Right ventricle myocardium superior (tissue), 1 donor: Measurements from ENCODE around the gene BLOC1S6. TPM values are rescaled to one million over a fixed set of nuclear protein-coding genes. Genes with fewer than 3 reads are reported as not detected.

Experiments
- ATAC-seq: fragments of 200-7000 bp; cut with Tn5 transposase; one replicate; pipeline ENCODE4 v1.9.1; 2020; ENCODE audit warnings: mild to moderate bottlenecking; ENCODE audit not compliant: poor library complexity
- DNase-seq: peaks from one replicate; pipeline ENCODE4 v3.0.0-alpha.2; 2020
- intact Hi-C: fragments of 100-400 bp; cut with DNase I; formaldehyde crosslinking; loops from one replicate; pipeline ENCODE4 v1.11.2; 2022
- total RNA-seq: library from RNA; stranded (reverse); fragmentation: NEBNext Ultra II Directional; extraction: Animal tissue kit (Norgen Biotek cat#: 25700); gene quantifications from one replicate; pipeline ENCODE4 v1.2.1, GENCODE V29; 2021
- donor health status: DM: no; HTN: yes; CAD: no; lungs with severe emphysema.

Gene BLOC1S6
- total RNA-seq, 1 donor from 2014 or later: 21.9 TPM

GRCh38 chr15:45654749-45655148, 67.6 kb downstream of the BLOC1S6 start:
- DNase-seq (no peak), ATAC-seq (no peak)
- intact Hi-C loops: no loop called here

DNA sequence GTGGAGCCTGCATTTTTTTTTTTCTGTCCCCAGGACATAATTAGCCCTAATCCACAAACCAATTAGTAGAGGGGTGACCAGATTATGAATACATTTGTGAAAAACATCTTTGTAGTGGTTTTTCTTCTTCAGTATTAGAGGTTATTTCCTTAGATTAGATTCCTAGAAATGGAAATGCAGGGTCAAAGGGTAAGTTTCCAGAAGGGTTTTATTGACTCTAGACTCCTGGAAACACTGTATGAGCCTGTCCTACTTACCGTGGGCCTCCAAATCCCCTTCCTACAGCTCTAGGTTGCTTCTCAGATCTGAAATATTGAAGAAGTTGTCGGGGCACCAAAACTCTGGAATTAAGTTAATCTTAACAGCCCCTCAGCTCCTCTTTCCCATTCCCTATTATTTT, 70.1 kb downstream of the BLOC1S6 start:
- ATAC-seq (no peak), DNase-seq (no peak)
- intact Hi-C loops: no loop called here

GRCh38 chr15:45657764-45658545, 70.8 kb downstream of the BLOC1S6 start:
- intact Hi-C loops: no loop called here
- no peak for DNase-seq
- no peak for ATAC-seq

Other genes starting within 250 kb of the BLOC1S6 start
- gene GATM, start 208.8 kb upstream of the BLOC1S6 start, total RNA-seq: 35.6 TPM
- gene SLC30A4, start 64.6 kb upstream of the BLOC1S6 start, total RNA-seq: 3.3 TPM
- gene SQOR, start 47.6 kb downstream of the BLOC1S6 start, total RNA-seq: 18.5 TPM